GM06990 (cell line): ENCODE data around the gene ADAM8.
A peak's percentile ranks its signal among the peaks of the same experiment; 100 is the strongest.

Experiments
- DNase-seq: peaks from one replicate; pipeline ENCODE4 v3.0.0-alpha.2; 2011; ENCODE audit not compliant: insufficient read length; ENCODE audit errors: extremely low read depth
- H3K27me3 ChIP-seq: replicated peaks from 2 replicates; pipeline ENCODE4 v1.6.0; 2011; ENCODE audit warnings: low read length; ENCODE audit not compliant: control insufficient read depth, insufficient read depth
- H3K36me3 ChIP-seq: 2 replicates; pipeline ENCODE4 v1.5.1; 2011; ENCODE audit warnings: low read length; ENCODE audit not compliant: control insufficient read depth, insufficient read depth
- H3K4me3 ChIP-seq: replicated peaks from 2 replicates; pipeline ENCODE4 v1.5.1; 2011; ENCODE audit warnings: low read depth, mild to moderate bottlenecking, control low read depth, low read length
- CTCF ChIP-seq: IDR thresholded peaks from 2 replicates; pipeline ENCODE4 v1.5.1; 2011; ENCODE audit warnings: low read length, control low read depth, mild to moderate bottlenecking, inconsistent platforms; ENCODE audit not compliant: insufficient read depth, poor library complexity, severe bottlenecking

Gene ADAM8

GRCh38 chr10:133230044-133230361 lies 46.7 kb downstream of the ADAM8 start, which contains the start of gene UTF1:
Gene UTF1 (plus strand): TSS chr10:133230217. CDS start chr10:133230289, 72 bp downstream.
- Histone ChIP-seq H3K4me3 (no peak within 1 kb of the TSS), H3K27me3 (peaks cover 3% of the 10 kb centered on the region; the same call in 1 of the 2 replicates), H3K36me3 (no peaks in the 10 kb centered on the region)
- DNase-seq, result no peak
- TF ChIP-seq CTCF, result no peak

GRCh38 chr10:133229265-133230043 lies 47.2 kb downstream of the ADAM8 start:
- Histone ChIP-seq H3K36me3 (no peaks in the 10 kb centered on the region), H3K4me3 (no peak overlapping the region), H3K27me3 (peaks cover 3% of the 10 kb centered on the region; the same call in 1 of the 2 replicates)
- DNase-seq, result no peak
- TF ChIP-seq CTCF, result no peak

GRCh38 chr10:133227256-133227655 lies 49.4 kb downstream of the ADAM8 start:
- no peaks in the 10 kb centered on the region for H3K36me3 ChIP-seq
- TF ChIP-seq CTCF, result no peak
- no peak for DNase-seq
- peaks cover 3% of the 10 kb centered on the region; the same call in 1 of the 2 replicates for H3K27me3 ChIP-seq
- H3K4me3 ChIP-seq, result no peak overlapping the region

- DNase-seq, result no peak
- TF ChIP-seq CTCF, result peak; percentile 31
- Histone ChIP-seq H3K36me3 (no peaks in the 10 kb centered on the region), H3K27me3 (peaks cover 3% of the 10 kb centered on the region; the same call in 1 of the 2 replicates), H3K4me3 (no peak overlapping the region)
Measured at GRCh38 chr10:133226251-133226808, 50.3 kb downstream of the ADAM8 start.

- Histone ChIP-seq H3K36me3 (no peaks in the 10 kb centered on the region), H3K4me3 (peak overlapping the region; percentile 54), H3K27me3 (peaks cover 3% of the 10 kb centered on the region; the same call in 1 of the 2 replicates)
- TF ChIP-seq CTCF, result no peak
- DNase-seq, result peak; percentile 34
Measured at GRCh38 chr10:133225707-133226191, 50.9 kb downstream of the ADAM8 start.
